HG03439 (cell line): Measurements from ENCODE around the gene EDN1.

Experiments
- ATAC-seq: cut with Tn5 transposase; IDR thresholded peaks from one replicate; pipeline ENCODE4 v1.9.1; 2021; ENCODE audit warnings: mild to moderate bottlenecking, moderate library complexity; ENCODE audit not compliant: unreplicated experiment

Gene EDN1

DNA sequence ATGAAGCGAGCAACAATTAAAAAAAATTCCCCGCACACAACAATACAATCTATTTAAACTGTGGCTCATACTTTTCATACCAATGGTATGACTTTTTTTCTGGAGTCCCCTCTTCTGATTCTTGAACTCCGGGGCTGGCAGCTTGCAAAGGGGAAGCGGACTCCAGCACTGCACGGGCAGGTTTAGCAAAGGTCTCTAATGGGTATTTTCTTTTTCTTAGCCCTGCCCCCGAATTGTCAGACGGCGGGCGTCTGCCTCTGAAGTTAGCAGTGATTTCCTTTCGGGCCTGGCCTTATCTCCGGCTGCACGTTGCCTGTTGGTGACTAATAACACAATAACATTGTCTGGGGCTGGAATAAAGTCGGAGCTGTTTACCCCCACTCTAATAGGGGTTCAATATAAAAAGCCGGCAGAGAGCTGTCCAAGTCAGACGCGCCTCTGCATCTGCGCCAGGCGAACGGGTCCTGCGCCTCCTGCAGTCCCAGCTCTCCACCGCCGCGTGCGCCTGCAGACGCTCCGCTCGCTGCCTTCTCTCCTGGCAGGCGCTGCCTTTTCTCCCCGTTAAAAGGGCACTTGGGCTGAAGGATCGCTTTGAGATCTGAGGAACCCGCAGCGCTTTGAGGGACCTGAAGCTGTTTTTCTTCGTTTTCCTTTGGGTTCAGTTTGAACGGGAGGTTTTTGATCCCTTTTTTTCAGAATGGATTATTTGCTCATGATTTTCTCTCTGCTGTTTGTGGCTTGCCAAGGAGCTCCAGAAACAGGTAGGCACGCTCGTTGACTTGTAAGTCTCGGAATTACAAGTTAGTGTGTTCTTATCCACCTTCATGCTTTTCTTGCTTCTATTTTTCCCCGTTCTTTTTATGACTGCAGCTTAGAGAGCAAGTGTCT lies at the start of gene EDN1:
TSS of gene EDN1 (plus strand) at position 429 of the 888 bp plus-strand sequence. CDS start at position 698, 269 bp downstream.
- ATAC-seq = peak; percentile 79

DNA sequence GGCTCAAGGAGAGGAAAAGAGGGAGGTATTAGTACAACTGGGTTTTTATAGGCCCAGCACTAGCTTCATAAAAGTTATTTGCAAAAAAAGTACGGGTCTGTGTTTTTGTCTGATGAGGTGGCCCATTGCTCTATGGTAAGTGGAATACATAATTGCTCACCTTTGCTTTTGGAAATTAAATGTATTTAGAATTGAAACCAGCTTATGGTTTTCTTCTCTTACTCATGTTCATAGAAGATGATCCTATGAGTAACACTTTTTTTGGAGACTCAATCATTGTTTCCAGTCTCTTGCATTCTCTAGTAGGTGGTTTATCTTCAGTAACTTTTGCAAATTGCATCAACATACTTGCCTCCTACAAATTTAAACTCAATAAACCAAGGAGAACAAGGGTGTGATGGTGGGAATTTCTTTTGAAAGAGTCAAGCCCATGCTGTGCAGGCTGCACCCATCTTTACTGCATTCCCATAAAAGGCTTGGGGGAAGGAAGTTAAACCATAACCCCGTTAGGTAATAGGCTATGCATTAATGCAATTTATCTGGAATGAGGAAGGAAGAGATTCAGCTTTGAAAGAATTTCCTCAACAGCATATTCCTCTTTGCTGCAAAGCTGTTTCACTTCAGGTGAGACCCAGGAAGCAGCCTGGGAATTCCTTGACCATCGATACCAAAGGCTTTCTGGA lies 48.5 kb upstream of the EDN1 start:
- ATAC-seq = no peak

DNA sequence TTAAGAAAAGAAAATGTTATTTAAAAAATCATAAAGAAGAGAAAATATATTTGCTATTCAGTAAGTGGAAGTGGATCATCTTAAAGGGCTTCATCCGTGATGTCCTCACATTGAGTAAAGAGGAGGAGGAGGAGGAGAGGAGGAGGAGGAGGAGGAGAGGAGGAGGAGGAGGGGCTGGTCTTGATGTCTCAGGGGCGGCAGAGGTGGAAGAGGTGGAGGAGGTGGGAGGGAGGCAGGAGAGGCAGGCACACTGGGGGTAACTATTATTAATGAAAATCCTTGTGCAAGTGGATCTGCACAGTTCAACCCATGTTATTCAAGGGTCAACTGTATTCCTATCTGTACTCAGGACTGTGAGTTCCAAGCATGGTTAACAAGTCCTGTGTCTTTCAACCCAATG lies 47.0 kb upstream of the EDN1 start:
- no peak for ATAC-seq

DNA sequence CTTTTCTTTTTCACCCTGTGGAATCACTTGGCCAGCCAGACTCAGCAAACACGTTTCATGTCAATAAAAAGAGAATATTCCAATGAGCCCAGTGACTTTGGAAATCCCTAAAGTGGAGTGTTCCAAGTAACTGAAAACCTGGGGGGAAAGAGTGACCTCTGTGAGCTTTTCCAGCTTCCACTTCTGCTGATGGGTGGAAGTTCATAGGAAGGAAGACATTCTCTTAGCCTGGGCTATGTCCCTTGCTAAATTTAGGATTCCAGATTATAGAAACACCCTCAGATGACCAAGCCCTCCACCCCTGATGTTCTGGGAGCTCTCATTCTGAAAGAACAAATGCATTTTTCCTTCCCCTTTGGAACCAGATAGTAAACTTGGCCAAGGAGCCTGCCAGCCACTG lies 44.8 kb upstream of the EDN1 start:
- no peak for ATAC-seq

DNA sequence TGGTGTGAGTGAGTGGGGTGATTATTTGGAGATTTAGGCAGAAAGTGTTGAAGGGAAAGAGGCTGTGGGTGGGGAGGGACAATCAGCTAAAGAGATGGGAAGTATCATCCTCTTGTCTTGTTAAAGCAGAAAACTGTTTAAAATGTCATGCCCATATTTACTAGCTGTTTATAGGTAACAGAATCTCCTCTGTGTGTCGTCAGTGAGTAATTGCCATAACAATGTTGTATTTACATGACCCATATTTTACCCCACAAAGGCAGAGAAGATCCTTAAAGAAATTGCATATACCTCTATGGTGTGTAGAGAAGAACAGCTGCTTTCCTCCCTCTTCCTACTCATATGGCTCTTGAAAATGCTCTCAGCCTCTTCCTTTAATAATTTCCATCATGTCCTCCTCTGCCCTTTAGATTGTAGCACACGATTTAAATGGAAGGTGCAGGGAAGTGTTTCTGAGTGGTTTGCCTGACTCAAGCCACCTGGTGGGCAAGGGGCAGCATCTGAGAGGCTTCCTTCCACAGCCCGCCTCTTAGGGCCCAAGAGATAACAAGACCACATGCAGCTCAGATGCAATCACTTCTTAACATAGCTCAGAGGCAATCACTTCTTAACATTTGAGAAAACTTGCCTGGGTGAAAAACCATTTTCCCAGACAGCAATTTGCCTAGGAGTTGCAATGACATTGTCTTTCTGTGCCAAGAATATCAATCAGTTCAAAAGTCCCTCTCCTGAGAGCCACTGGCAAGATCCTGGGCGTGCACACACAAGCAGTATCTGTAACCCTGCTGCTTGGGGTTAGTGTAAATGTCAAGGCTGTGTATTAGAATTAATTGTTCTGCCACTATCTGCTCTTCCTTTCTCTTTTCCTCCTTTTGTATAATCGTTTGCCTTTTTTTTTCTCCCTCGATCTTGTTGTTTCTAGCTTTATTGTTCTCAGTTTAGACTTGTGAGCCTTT lies 44.1 kb upstream of the EDN1 start:
- no peak for ATAC-seq

DNA sequence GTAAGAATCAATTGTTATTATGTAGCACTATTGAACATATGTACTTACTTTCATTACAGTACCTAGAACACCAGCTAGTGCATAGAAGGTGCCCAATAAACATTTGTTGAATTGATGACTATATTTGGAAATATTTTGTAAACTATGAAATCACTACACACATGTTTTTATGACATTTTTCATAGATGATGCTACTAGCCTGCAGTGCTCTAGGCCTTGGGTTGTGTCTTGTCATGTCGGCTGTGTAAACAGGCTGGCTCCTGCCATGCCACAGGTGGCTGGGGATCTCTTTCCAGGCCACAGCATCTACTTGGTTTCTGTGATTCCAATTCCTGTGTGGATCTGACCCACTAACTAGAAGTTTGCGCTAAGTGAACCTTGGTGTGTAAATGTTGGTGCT lies 43.3 kb upstream of the EDN1 start:
- no peak for ATAC-seq

DNA sequence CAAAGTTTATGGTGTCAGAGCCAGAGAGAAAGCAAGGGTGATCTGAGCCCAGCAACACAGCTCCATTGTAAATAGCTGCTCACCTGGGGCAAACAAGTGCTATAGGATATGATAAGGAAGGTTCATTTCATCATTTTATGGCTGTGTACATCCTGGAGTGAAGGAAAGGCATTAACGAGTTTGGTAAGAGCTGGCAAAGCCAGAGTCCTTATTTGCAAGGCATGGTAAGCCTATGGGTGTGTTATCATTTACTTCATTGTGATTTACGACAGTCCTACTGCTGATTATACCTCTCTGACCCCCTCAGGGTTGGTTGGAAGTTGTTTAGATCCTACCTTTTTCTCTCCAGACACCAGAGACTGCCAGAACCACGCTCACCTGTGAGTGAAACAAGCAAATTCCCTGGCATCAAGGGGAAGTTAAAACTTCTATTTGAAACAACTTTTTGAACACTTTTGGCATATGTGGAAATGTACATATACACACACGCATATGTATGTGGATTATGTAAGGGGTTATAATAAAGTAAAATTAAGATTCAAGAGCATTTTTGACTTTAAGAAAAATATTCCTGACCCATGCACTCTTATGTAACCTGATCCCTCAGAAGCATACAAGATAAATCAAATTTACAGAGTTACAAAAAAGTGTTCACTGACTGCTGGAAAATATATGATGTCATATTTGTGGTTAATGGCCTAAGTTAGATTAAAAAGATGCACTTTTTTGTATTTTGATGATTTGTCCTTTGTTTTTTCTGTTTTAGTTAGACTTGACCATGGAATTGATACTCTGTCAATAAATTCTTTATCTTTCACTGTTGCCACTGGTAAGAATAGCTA lies 40.4 kb upstream of the EDN1 start:
- ATAC-seq = no peak

DNA sequence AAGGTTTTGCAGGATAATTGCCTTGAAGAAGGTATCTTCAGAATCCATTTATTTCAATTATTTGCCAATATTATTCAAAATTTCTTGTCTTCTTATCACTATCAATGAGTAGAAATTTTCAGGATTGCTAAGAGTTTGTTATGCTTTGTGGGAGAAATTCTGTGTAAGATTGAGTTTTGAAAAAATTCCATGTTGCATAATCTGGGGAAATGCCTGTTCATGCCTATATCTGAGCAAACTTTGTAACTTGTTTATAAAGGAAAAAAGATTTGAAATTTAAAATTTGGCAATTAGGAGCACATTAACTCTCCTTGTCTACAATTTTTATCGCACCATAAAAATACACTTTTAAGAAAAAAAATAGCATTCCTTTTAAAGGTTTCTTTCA lies 39.8 kb upstream of the EDN1 start:
- ATAC-seq = no peak

DNA sequence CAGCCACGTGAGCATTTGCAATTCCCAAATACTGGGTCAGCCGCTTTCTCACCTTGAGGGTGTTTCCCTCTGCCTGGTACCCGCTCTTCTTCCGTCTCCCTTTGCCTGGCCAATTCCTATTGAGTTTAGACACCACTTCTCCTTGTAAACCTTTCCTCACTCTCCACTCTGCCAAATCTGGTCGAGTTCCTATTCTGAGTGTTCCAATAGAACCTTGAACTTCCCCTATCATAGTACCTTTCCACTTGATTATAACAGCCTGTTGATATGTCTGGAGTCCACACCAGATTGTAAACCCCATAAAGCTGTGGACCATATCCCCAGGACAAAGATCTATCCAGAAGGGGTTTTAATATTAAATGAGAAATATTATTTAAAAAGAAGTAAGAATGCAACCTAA lies 36.0 kb upstream of the EDN1 start:
- ATAC-seq = no peak

DNA sequence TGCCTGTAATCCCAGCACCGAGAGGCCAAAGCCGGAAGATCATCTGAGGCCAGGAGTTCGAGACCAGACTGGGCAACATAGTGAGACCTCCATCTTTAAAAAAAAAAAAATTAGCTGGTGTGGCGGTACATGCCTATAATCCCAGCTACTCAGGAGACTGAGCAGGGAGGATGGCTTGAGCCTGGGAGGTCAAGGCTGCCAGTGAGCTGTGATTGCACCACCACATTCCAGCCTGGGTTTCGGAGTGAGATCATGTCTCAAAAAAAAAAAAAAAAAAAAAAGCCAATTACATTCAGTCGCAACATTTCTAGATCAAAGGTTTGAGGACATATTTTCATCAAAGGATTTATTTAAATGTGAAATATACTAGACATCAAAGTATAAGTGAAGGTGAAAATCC lies 32.0 kb upstream of the EDN1 start:
- ATAC-seq = no peak

DNA sequence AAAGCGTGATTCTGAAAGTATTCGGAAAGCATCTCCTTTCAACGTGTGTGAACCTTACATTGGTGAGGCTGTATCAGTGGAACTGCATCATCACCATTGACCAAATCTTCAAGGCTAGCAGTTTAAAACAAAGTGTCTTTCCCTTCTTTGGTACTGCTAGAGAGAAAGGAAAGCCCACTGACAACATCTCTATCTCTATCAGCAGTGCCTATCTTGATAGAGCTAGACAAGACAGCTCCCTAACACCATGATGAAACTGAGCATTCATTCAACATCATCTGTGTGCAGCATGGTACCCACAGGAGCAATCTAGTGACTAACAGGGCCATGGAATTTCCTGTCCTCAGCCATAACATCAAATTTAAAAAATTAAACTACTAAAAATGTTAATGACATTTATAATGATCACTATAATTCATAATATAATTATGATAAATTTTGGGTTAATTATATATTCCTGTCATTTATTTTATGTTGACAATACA lies 31.5 kb upstream of the EDN1 start:
- no peak for ATAC-seq

DNA sequence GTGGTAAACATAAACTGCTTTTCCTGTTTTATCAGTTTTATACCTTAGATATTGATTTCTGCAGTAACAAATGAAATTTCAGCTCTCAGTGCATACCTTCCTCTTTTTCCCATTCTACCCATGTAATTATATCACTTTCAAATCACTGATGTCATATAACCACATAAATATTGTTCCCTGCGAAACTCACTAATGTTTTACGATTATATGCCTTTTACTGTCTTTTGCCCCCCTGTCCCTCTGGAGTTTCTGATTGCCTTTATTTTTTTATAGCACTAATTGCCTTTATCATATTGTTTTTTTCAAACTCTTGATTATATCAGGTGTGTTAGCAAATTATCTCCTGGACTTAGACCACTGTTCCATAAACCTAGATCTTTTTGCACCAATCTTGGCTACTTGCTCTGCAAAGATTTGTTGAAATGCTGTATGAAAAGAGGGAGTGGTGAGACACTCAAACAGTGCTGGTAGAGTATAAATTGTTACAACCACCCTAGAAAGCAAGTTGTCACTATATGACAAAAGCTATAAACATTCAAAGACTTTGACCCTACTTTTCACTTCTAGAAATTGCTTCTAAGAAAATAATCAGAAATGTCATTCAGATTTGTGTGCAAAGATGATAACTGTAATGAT lies 29.6 kb upstream of the EDN1 start:
- no peak for ATAC-seq

DNA sequence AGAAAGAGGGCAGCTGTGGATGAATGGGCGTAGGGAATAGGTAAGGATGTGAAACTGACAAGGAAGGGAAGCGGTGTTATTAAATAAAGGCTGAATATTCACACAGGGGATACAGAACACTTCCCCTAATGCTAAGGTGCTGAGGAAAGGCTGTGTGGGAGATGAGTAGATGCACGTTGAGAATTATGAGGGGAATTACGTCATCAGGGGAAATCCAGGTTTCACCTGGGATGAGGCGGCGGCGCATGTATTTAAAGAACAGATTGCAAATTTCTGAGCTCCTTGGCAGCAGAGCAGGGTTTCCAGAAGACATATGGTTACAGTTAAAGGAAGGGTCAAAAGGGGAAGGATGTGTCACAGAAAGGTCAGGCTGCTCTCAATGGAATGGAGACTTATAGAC lies 28.7 kb upstream of the EDN1 start:
- ATAC-seq = no peak

DNA sequence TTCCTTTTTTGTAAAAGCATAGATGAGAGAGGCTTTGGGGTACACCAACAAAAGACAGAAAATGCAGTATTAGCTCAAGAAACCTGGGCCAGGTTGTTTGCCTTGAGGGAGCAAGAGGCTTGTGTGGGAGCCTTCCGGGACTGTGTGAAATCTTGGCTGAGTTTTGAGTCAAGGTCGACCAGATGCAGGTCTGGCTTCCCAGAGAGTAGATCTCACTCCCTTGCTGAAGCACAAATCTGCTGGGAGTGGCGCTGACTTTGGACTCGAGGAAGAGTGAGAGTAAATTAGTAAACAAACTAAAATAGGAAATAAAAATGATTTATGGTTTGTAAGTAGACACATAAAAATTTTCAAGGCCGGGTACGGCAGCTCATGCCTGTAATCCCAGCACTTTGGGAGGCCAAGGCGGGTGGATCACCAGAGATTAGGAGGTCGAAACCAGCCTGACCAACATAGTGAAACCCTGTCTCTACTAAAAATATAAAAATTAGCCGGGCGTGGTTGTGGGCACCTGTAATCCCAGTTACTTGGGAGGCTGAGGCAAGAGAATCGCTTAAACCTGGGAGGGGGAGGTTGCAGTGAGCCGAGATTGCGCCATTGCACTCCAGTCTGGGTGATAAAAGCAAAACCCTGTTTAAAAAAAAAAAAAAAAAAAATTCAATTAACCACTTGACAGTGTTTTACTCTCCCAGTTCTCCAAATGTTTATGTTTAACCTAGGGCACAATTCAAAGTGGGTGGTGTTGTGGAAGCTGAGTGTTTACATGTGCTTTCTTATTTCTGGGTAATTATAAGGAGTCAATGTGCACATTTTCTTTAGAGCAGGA lies 27.7 kb upstream of the EDN1 start:
- no peak for ATAC-seq

DNA sequence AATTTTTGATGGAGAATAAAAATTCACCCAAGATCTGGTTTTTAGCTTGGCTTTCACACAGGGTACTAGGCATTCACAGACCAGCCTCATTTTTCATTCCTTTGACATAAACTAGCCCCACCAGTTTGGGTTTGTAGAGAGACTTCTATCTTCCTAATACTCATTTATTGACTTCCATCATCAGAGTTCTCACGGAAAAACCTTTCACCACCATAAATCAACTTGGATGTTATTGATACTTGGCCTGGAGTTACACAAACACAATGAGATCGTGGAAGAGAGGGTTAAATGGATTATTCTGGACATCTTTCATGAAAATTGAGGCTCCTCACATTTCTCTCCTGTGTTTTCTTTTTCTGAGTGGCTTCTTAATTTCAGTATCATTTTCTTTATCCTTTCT lies 26.8 kb upstream of the EDN1 start:
- no peak for ATAC-seq

DNA sequence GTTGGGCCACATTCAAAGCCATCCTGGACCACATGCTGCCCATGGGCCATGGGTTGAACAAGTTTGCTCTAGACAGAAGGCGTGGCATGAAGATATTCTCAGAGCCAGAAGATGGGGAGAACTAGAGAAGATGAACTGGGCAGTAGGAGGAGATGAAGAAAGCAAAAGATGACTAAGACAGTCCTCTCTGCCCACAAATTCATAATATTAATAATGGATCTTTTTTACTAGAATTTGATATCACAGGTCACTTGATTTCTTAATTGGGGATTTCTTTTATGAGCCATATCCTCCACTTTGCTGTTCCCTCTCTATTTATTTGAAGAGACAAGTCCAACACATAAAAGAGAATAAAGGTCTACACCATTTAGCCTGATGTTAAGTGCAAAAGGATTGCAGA lies 25.5 kb upstream of the EDN1 start:
- no peak for ATAC-seq

DNA sequence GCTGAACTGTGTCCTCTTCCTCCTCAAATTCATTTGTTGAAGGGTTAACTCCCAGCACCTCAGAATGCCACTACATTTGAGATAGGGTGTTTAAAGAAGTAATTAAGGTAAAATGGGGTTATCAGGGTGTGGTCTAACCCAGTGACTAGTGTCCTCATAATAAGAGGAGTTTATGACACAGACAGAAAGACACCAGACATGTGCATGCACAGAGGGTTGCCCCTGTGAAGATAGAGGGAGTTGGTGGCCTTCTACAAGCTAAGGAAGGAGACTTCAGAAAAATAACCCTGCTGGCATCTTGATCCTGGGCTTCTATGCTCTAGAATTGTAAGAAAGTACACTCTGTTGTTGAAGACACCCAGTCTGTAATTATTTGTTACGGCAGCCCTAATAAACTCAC lies 24.9 kb upstream of the EDN1 start:
- no peak for ATAC-seq

DNA sequence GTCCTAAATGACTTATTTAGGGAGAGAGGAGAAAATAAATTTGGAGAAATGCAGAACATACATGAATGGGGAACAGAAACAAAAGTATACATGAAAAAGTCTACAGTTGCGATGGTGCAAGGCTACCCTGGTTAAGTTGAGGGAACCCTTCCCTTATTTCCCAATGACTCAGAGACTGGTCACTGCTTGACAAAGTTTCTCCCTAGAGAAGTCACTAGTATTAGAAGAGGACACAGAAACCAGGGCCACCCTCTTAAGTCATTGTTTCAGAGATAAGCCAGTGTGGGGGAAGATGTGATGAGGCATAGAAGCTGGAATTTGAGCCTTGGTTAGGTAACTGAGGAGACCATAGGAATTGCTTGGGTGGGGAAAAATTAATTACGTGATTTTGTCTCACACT lies 24.4 kb upstream of the EDN1 start:
- no peak for ATAC-seq

DNA sequence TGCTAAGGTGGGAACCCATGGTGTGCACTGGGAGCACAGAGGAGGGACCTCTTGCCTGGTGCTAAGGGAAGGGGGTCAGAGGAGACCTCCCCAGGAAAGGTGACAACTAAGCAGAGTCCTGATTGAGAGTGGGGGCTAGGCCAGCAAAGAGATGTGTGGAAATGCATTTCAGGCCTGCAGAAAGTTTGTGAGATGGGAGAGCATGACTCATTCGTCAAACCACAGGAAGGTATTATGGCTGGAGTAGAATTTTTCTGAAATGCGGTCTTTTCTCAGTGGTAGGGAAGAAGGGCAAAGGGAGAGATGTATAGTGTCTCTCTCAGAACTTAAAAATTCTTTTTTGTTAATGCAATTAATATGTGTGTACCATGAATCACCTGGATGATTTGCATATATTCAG lies 23.6 kb upstream of the EDN1 start:
- ATAC-seq = no peak
